IMR-90 (cell line): ENCODE data around the gene FA2H. TPM values are rescaled to one million over a fixed set of nuclear protein-coding genes. Genes with fewer than 3 reads are reported as not detected.

Experiments
- ATAC-seq: fragments of 200-7000 bp; cut with Tn5 transposase; 2 replicates; pipeline ENCODE4 v1.9.1; 2020; ENCODE audit warnings: low read depth, mild to moderate bottlenecking, moderate library complexity
- BruUV-seq: library from RNA; stranded (reverse); fragments of 400-500 nt; replicated peaks from 2 replicates; lab custom pipeline; 2021; lab: Mats Ljungman, UMichigan
- CTCF ChIA-PET: fragments of 300-600 bp; formaldehyde crosslinking; extraction: SDS; loops from one replicate; lab custom pipeline; 2021; ENCODE audit warnings: antibody characterized with exemption; lab: Yijun Ruan, JAX
- POLR2A ChIA-PET: fragments of 300-600 bp; sonication (Branson Sonifier 250); formaldehyde crosslinking; loops from one replicate; lab custom pipeline; 2022; ENCODE audit warnings: antibody characterized with exemption; ENCODE audit not compliant: unreplicated experiment; lab: Charles Lee
- DNase-seq: peaks from one replicate; pipeline ENCODE4 v3.0.0; 2013
- H2AFZ ChIP-seq: replicated peaks from 2 replicates; pipeline ENCODE3; 2013; ENCODE audit warnings: low read length, mild to moderate bottlenecking; ENCODE audit not compliant: poor library complexity
- H2AK5ac ChIP-seq: 2 replicates; pipeline ENCODE4 v1.6.1; 2013; ENCODE audit warnings: low read depth, low read length, inconsistent platforms
- H2AK9ac ChIP-seq: replicated peaks from 2 replicates; pipeline ENCODE3; 2013; ENCODE audit warnings: mild to moderate bottlenecking, low read depth, low read length, moderate library complexity; ENCODE audit not compliant: poor library complexity
- H2BK120ac ChIP-seq: 2 replicates; pipeline ENCODE4 v1.6.1; 2013; ENCODE audit warnings: low read depth, low read length, inconsistent platforms
- H2BK15ac ChIP-seq: 3 replicates; pipeline ENCODE4 v1.6.1; 2013; ENCODE audit warnings: low read depth, low read length, inconsistent platforms
- H2BK20ac ChIP-seq: 2 replicates; pipeline ENCODE4 v1.6.1; 2013; ENCODE audit warnings: low read depth, mild to moderate bottlenecking, inconsistent platforms, low read length, moderate library complexity
- H2BK5ac ChIP-seq: 2 replicates; pipeline ENCODE4 v1.6.1; 2013; ENCODE audit warnings: mild to moderate bottlenecking, low read depth, low read length, inconsistent platforms; ENCODE audit not compliant: poor library complexity, severe bottlenecking
- H3K14ac ChIP-seq: replicated peaks from 2 replicates; pipeline ENCODE4 v1.6.1; 2013; ENCODE audit warnings: low read depth, low read length, inconsistent platforms
- H3K18ac ChIP-seq: 2 replicates; pipeline ENCODE4 v1.6.1; 2013; ENCODE audit warnings: low read depth, low read length, control low read depth
- H3K23ac ChIP-seq: 2 replicates; pipeline ENCODE4 v1.6.1; 2013; ENCODE audit warnings: low read depth, low read length, inconsistent platforms
- H3K27ac ChIP-seq: 2 replicates; pipeline ENCODE4 v1.5.1; 2013; ENCODE audit warnings: mild to moderate bottlenecking, control low read depth, low read length; ENCODE audit not compliant: insufficient read depth
- H3K27me3 ChIP-seq: 2 replicates; pipeline ENCODE4 v1.6.1; 2013; ENCODE audit warnings: low read length; ENCODE audit not compliant: control insufficient read depth, insufficient read depth
- H3K36me3 ChIP-seq: 2 replicates; pipeline ENCODE4 v1.6.1; 2013; ENCODE audit warnings: low read length, mixed read lengths; ENCODE audit not compliant: control insufficient read depth, insufficient read depth
- H3K4ac ChIP-seq: 2 replicates; pipeline ENCODE4 v1.6.1; 2013; ENCODE audit warnings: low read depth, low read length, inconsistent platforms
- H3K4me1 ChIP-seq: 2 replicates; pipeline ENCODE4 v1.6.1; 2013; ENCODE audit warnings: low read length, mixed read lengths; ENCODE audit not compliant: control insufficient read depth, insufficient read depth
- H3K4me2 ChIP-seq: 2 replicates; pipeline ENCODE4 v1.6.1; 2013; ENCODE audit warnings: low read depth, mild to moderate bottlenecking, control low read depth, low read length, moderate library complexity
- H3K4me3 ChIP-seq: 2 replicates; pipeline ENCODE4 v1.5.1; 2013; ENCODE audit warnings: low read depth, mild to moderate bottlenecking, control low read depth, low read length, moderate library complexity; ENCODE audit not compliant: insufficient read depth
- H3K56ac ChIP-seq: 2 replicates; pipeline ENCODE4 v1.6.1; 2013; ENCODE audit warnings: low read length, inconsistent platforms; ENCODE audit not compliant: insufficient read depth; ENCODE audit errors: extremely low read depth
- H3K79me1 ChIP-seq, 2 experiments: 2 replicates each; pipeline ENCODE4 v1.6.1; 2013; ENCODE audit warnings: low read length in 2 of 2, inconsistent platforms in 1 of 2, low read depth in 1 of 2
- H3K9ac ChIP-seq: 2 replicates; pipeline ENCODE4 v1.6.1; 2013; ENCODE audit warnings: low read depth, low read length, control low read depth
- H3K9me1 ChIP-seq: 2 replicates; pipeline ENCODE4 v1.6.1; 2013; ENCODE audit warnings: low read length, inconsistent platforms; ENCODE audit not compliant: insufficient read depth
- H3K9me3 ChIP-seq: 2 replicates; pipeline ENCODE4 v1.6.1; 2013; ENCODE audit warnings: low read length; ENCODE audit not compliant: control insufficient read depth, insufficient read depth
- H4K20me1 ChIP-seq: 2 replicates; pipeline ENCODE4 v1.6.1; 2013; ENCODE audit warnings: low read length, inconsistent platforms; ENCODE audit not compliant: insufficient read depth
- H4K5ac ChIP-seq: 2 replicates; pipeline ENCODE4 v1.6.1; 2013; ENCODE audit warnings: mild to moderate bottlenecking, low read depth, low read length, control low read depth
- H4K8ac ChIP-seq, 2 experiments: 2 replicates each; pipeline ENCODE4 v1.6.1; 2013; ENCODE audit warnings: low read depth in 2 of 2, low read length in 2 of 2, control low read depth in 1 of 2, inconsistent platforms in 1 of 2
- H4K91ac ChIP-seq: 2 replicates; pipeline ENCODE4 v1.6.1; 2013; ENCODE audit warnings: low read depth, low read length, inconsistent platforms; ENCODE audit not compliant: insufficient read depth
- ELK1 ChIP-seq: fragments of 150-350 bp; IDR thresholded peaks from 2 replicates; pipeline ENCODE4 v1.6.1; 2016; ENCODE audit warnings: low read depth, mild to moderate bottlenecking, low read length, moderate library complexity, borderline replicate concordance
- MAFK ChIP-seq: IDR thresholded peaks from 2 replicates; pipeline ENCODE4 v1.6.1; 2012; ENCODE audit warnings: low read depth, low read length, improper control_type of control experiment
- MXI1 ChIP-seq: IDR thresholded peaks from 2 replicates; pipeline ENCODE4 v1.6.1; 2012; ENCODE audit warnings: low read depth, mild to moderate bottlenecking, low read length, moderate library complexity, borderline replicate concordance
- NFE2L2 ChIP-seq: fragments of 150-350 bp; IDR thresholded peaks from 2 replicates; pipeline ENCODE4 v1.6.1; 2016; ENCODE audit warnings: low read depth, mild to moderate bottlenecking, low read length
- POLR2A ChIP-seq: IDR thresholded peaks from 2 replicates; pipeline ENCODE4 v1.6.1; 2012; ENCODE audit warnings: mild to moderate bottlenecking, low read depth, low read length
- RAD21 ChIP-seq: IDR thresholded peaks from 2 replicates; pipeline ENCODE4 v1.6.1; 2012; ENCODE audit warnings: low read length, improper control_type of control experiment
- WGBS, 2 experiments: methylation state at CpG; one replicate each; pipeline versions ENCODE4 v1.1.5 to v1.1.7; 2013; ENCODE audit warnings: missing lambda C conversion rate in 2 of 2; ENCODE audit not compliant: insufficient read length in 1 of 2; ENCODE audit errors: extremely low coverage in 2 of 2; 5-methylcytosine and 5-hydroxymethylcytosine counted together
- dilution Hi-C: fragments of 300-500 bp; cut with HindIII; formaldehyde crosslinking; loops from one replicate; pipeline ENCODE4 v1.14.3; 2018; ENCODE audit warnings: low sequenced_read_pairs; ENCODE audit not compliant: unreplicated experiment
- in situ Hi-C: fragments of 300-500 bp; cut with MboI; formaldehyde crosslinking; loops from 3 replicates; pipeline ENCODE4 v1.14.3; 2019; ENCODE audit warnings: low sequenced_read_pairs, inconsistent platforms, mixed read lengths
- intact Hi-C: fragments of 100-400 bp; cut with micrococcal nuclease; formaldehyde crosslinking; loops from 2 replicates; pipeline ENCODE4 v1.10.0; 2022
- polyA plus RNA-seq, 3 experiments: library from polyadenylated mRNA; depleted of rRNA; stranded (reverse); fragments of >200 nt; gene quantifications; 2 replicates each; pipeline ENCODE4 v1.2.3, GENCODE V29; 2012; ENCODE audit warnings: low replicate concordance in 1 of 3
- total RNA-seq: library from RNA; depleted of rRNA; stranded (reverse); fragments of >200 nt; gene quantifications from 2 replicates; pipeline ENCODE4 v1.2.3, GENCODE V29; 2012

FA2H gene
- total and polyA plus RNA-seq, 2 of the 4 experiments (the other 2 are of a cell fraction) = not detected

- no peak overlapping the region for H2AK9ac ChIP-seq
- CTCF ChIA-PET = interaction anchor here (1.3 kb wide), 1 partner anchor 87 kb away, joined by 6 read pairs; no protein-coding TSS in a partner anchor
- in situ Hi-C loops = no loop called here
These were observed 635 bp upstream of the FA2H start for GRCh38 chr16:74775255-74775654.

More at GRCh38 chr16:74775255-74775654, 635 bp upstream of the FA2H start:
- Histone ChIP-seq H3K4ac (no peak overlapping the region), H3K27ac (no peak overlapping the region), H3K14ac (no peak overlapping the region), H3K9me3 (no peaks in the 10 kb centered on the region), H3K36me3 (no peaks in the 10 kb centered on the region), H3K23ac (no peak overlapping the region), H3K56ac (no peak overlapping the region), H3K9me1 (no peaks in the 10 kb centered on the region), H3K18ac (no peak overlapping the region), H2BK20ac (no peak overlapping the region), H3K27me3 (peaks cover 50% of the 10 kb centered on the region), H3K4me1 (no peaks in the 10 kb centered on the region; the same call in 1 of the 2 replicates), H3K4me3 (no peak overlapping the region), H3K79me1 (no peaks in the 10 kb centered on the region), H2BK15ac (no peak overlapping the region), H4K20me1 (no peaks in the 10 kb centered on the region), H4K5ac (no peak overlapping the region), H2AK5ac (no peak overlapping the region), H4K91ac (no peak overlapping the region), H2BK120ac (no peak overlapping the region), H4K8ac (no peak overlapping the region), H2BK5ac (no peak overlapping the region), H3K4me2 (no peak overlapping the region), H3K9ac (no peak overlapping the region), H2AFZ (no peak overlapping the region)
- no CpG with 5 or more reads among the region's 5 CpGs for WGBS, 2 experiments
- ATAC-seq = no peak
- dilution Hi-C loops (no loop called here), intact Hi-C loops (no loop called here)
- no peak for DNase-seq
- no TSS peak for BruUV-seq
- POLR2A ChIA-PET = no interaction called here
- TF ChIP-seq RAD21 = no peak
- TF ChIP-seq MAFK = no peak
- TF ChIP-seq MXI1 = no peak
- no peak for TF ChIP-seq POLR2A
- TF ChIP-seq ELK1 = no peak
- TF ChIP-seq NFE2L2 = no peak
